EH (cell line): ENCODE data around the gene RNF150.
"Not testable (repeated sequence)": the region's sequence is repeated elsewhere in the genome, so short reads cannot be mapped to it uniquely, and the experiment has no call there.

Experiments used
- DNase-seq: peaks from one replicate; pipeline ENCODE4 v3.0.0-alpha.2; 2015; ENCODE audit warnings: low read depth

RNF150 gene

GRCh38 chr4:140862177-140862442 lies 271.2 kb downstream of the RNF150 start:
- no peak for DNase-seq

GRCh38 chr4:140861359-140862176 lies 271.7 kb downstream of the RNF150 start:
- DNase-seq = peak; percentile 85

GRCh38 chr4:140858897-140859296 lies 274.4 kb downstream of the RNF150 start:
- peak; percentile 57 for DNase-seq

GRCh38 chr4:140857111-140857510 lies 276.2 kb downstream of the RNF150 start:
- no peak for DNase-seq

GRCh38 chr4:140856621-140857062 lies 276.6 kb downstream of the RNF150 start:
- peak; percentile 72 for DNase-seq

- DNase-seq = no peak
Measured at GRCh38 chr4:140854168-140854567, 279.1 kb downstream of the RNF150 start.

GRCh38 chr4:140851804-140852203 lies 281.5 kb downstream of the RNF150 start:
- DNase-seq = no peak

GRCh38 chr4:140851032-140851636 lies 282.1 kb downstream of the RNF150 start:
- DNase-seq = peak; percentile 71

GRCh38 chr4:140849526-140849925 lies 283.7 kb downstream of the RNF150 start:
- no peak for DNase-seq

- no peak for DNase-seq
Measured at GRCh38 chr4:140846736-140847135, 286.5 kb downstream of the RNF150 start.

- no peak for DNase-seq
Measured at GRCh38 chr4:140844061-140844460, 289.2 kb downstream of the RNF150 start.

GRCh38 chr4:140841186-140841585 lies 292.1 kb downstream of the RNF150 start:
- no peak for DNase-seq

- DNase-seq = peak; percentile 27
Measured at GRCh38 chr4:140839888-140840790, 293.1 kb downstream of the RNF150 start.

- no peak for DNase-seq
Measured at GRCh38 chr4:140839406-140839805, 293.9 kb downstream of the RNF150 start.

GRCh38 chr4:140837736-140838135 lies 295.5 kb downstream of the RNF150 start:
- no peak for DNase-seq

- DNase-seq = no peak
Measured at GRCh38 chr4:140834839-140835495, 298.3 kb downstream of the RNF150 start.

- no peak for DNase-seq
Measured at GRCh38 chr4:140833280-140833679, 300.0 kb downstream of the RNF150 start.

- DNase-seq = no peak
Measured at GRCh38 chr4:140829825-140830224, 303.4 kb downstream of the RNF150 start.

- no peak for DNase-seq
Measured at GRCh38 chr4:140826701-140827027, 306.6 kb downstream of the RNF150 start.

GRCh38 chr4:140820520-140820919 lies 312.7 kb downstream of the RNF150 start:
- DNase-seq = not testable (repeated sequence)

GRCh38 chr4:140819610-140820009 lies 313.7 kb downstream of the RNF150 start:
- no peak for DNase-seq

GRCh38 chr4:140818433-140818832 lies 314.8 kb downstream of the RNF150 start:
- no peak for DNase-seq
